H7 (cell line): ENCODE results near the gene HNRNPLL. TPM values are rescaled to one million over a fixed set of nuclear protein-coding genes. Genes with fewer than 3 reads are reported as not detected.
"Not testable (repeated sequence)": the region's sequence is repeated elsewhere in the genome, so short reads cannot be mapped to it uniquely, and the experiment has no call there.

Experiments
- DNase-seq: peaks from one replicate; pipeline ENCODE4 v3.0.0; 2012
- H3K27me3 ChIP-seq: 2 replicates; pipeline ENCODE4 v1.6.0; 2011; ENCODE audit warnings: mild to moderate bottlenecking, low read length; ENCODE audit not compliant: control insufficient read depth, insufficient read depth
- H3K36me3 ChIP-seq: replicated peaks from 2 replicates; pipeline ENCODE4 v1.5.1; 2011; ENCODE audit warnings: low read length; ENCODE audit not compliant: control insufficient read depth, insufficient read depth
- H3K4me3 ChIP-seq: 2 replicates; pipeline ENCODE4 v1.5.1; 2011; ENCODE audit warnings: low read depth, mild to moderate bottlenecking, control low read depth, low read length, moderate library complexity; ENCODE audit not compliant: insufficient read depth
- total RNA-seq: library from RNA; depleted of rRNA; stranded (reverse); fragments of >200 nt; shearing (Covaris generic); gene quantifications from 2 replicates; pipeline ENCODE4 v1.2.3, GENCODE V29; 2014

HNRNPLL gene
- total RNA-seq, 1 experiment from 2014 or later: 72.1 TPM

DNA sequence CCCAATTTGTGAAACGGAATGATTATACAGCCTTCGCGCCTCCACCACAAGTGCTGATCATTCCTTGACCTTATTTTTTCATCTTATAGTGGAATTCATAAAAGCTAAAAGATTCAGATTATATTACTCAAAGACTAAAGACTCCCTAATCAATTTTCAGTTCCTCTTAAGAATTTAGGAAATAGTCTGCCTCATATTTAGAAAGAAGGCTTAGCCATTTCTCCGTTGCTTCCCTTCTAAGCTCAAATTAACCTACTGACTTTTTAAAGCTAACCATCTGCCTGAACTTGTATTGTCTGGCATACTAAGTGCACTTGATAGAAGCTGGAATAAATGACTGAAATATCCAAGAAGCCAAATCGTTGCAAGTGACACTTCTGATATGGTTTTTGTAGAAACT is 44.7 kb downstream of the HNRNPLL start:
- Histone ChIP-seq H3K4me3 (no peak overlapping the region), H3K36me3 (peaks cover 3% of the 10 kb centered on the region; the same call in 1 of the 2 replicates), H3K27me3 (no peaks in the 10 kb centered on the region)
- no peak for DNase-seq

DNA sequence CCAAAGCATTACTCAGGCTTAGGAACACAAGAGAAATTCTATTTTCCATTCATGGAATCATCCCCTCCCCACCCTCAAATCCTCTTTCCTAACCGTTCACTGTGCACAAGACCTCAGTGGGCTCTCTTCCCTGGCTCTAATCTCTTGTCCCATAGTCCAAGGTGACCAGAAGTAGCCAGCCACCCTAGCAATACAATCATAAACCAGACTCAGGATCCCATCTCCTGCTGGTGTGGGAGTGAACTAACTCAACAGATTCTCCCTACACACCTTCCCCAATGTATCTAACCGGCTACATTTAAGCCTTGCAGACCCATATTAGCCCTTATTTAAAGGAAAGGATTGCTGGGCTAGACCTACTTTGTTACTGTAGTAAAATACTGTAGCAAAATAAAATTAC is 45.5 kb downstream of the HNRNPLL start:
- Histone ChIP-seq H3K36me3 (peaks cover 3% of the 10 kb centered on the region; the same call in 1 of the 2 replicates), H3K4me3 (no peak overlapping the region), H3K27me3 (no peaks in the 10 kb centered on the region)
- no peak for DNase-seq

DNA sequence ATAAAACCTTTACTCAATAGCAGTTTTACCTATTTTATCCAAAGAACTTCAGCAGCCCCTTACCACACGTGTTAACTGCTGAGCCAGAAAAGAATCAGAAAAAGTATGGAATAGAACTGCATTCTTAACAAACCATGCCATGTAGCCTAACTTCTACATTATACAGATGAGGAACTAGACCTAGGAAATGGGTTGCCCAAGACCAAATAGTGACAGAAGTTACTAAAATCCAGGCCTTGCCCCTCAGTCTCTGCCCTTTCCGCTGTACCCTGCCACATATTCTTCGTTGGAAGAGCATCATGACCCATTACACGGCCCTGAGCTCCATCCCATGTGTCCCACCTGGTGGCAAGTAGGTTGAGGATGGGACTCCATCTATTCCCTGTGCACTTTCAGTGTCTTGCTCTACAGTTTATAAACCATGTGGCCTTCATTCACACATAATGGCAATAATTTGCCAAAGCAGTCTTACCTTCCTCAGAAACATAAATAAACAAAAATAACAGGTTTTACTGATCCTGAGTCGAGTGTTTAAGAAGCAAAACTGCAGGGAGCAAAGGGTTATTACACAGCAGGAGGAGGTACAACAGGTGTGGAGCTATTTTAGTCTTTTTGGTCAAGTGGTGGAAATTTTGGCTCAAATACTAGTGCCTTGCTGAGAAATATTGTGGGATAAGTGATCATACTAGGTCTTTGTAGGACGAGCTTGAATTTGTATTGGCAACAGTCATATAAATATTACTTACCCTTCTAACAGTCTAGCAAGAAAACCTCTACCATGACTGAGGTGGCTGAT is 46.5 kb downstream of the HNRNPLL start:
- no peaks in the 10 kb centered on the region for H3K27me3 ChIP-seq
- no peak for DNase-seq
- peaks cover 2% of the 10 kb centered on the region for H3K36me3 ChIP-seq

DNA sequence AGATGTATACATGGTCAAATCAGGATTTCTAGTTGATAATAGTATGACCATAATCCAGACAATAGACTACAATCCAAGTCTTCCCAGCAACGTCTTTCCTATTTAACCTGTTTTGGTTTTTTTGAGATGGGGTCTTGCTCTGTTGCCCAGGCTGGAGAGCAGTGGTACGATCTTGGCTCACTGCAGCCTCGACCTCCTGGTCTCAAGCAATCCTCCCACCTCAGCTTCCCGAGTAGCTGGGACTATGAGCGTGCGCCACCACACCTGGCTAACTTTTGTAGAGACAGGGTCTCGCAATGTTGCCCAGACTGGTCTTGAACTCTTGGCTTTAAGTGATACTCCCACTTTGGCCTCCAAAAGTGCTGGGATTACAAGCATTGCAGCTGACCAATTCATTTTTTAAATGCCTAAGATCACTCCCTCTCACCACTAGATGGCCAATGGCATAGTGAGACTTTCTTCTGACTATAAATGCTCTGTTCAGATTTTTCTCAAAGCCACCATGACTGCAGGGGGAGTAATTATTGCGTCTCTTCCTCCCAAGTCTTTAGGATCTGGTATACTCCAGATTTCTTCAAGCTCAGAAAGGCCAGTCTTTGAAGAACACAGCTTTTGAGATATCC is 47.6 kb downstream of the HNRNPLL start:
- no peak for DNase-seq
- peaks cover 1% of the 10 kb centered on the region for H3K36me3 ChIP-seq
- no peak overlapping the region for H3K4me3 ChIP-seq
- H3K27me3 ChIP-seq: no peaks in the 10 kb centered on the region

More for the DNA sequence above, 46.5 kb downstream of the HNRNPLL start:
- H3K4me3 ChIP-seq: no peak overlapping the region

DNA sequence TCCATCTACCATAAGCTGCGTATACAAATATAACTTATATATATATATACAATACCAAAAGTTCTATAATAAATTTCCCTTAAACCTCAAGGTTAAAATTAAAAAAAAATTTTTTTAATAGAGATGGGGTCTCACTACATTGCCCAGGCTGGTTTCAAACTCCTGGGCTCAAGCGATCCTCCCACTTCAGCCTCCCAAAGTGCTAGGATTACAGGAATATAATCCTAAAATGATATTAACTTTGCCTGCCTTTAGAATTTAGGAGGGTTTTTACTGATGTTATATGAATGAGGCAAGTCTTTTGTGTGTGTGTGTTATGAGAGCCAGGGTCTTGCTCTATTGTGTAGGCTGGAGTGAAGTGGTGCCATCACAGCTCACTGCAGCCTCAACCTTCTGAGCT is 49.2 kb downstream of the HNRNPLL start:
- H3K4me3 ChIP-seq: no peak overlapping the region
- H3K36me3 ChIP-seq: no peaks in the 10 kb centered on the region; the same call in 1 of the 2 replicates
- H3K27me3 ChIP-seq: no peaks in the 10 kb centered on the region
- DNase-seq: no peak

DNA sequence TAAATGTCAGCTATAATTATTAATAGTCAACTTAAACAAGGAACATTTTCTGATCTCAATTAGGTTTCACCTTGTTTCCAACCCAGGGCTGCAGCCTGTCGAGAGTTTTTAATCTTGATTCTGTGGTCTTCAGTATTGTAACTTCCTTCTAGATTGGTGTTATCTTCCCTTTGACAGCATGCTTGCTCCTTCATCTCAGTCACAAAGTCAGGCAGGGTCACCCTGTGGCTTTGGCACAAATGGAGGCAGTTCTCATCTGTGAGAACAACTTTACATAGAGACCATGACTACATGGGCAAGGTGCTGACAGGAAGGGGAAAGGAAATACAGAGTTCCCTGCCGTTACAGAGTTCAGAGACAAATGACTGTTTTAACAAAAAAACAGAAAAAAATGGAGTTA is 50.5 kb downstream of the HNRNPLL start:
- Histone ChIP-seq H3K27me3 (no peaks in the 10 kb centered on the region), H3K4me3 (no peak overlapping the region), H3K36me3 (no peaks in the 10 kb centered on the region; the same call in 1 of the 2 replicates)
- DNase-seq: no peak

DNA sequence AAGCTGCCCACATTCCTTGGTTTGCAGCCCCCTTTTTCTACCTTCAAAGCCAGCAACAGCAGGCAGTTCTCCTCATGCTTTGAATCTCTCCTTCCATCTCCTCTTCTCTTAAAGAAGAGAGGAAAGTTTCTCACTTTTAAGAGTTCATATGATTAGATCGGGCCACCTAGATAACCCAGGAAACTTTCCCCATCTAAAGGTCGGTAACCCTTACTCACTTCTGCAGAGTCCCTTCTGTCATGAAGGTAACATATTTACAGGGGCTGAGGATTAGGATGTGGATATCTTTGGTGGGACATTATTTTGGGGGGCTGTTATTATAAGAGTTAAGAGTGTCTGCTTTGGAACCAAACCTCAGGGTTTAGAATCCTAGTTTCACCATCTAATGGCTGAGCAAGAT is 51.0 kb downstream of the HNRNPLL start:
- Histone ChIP-seq H3K27me3 (no peaks in the 10 kb centered on the region), H3K4me3 (no peak overlapping the region), H3K36me3 (no peaks in the 10 kb centered on the region; the same call in 1 of the 2 replicates)
- no peak for DNase-seq

DNA sequence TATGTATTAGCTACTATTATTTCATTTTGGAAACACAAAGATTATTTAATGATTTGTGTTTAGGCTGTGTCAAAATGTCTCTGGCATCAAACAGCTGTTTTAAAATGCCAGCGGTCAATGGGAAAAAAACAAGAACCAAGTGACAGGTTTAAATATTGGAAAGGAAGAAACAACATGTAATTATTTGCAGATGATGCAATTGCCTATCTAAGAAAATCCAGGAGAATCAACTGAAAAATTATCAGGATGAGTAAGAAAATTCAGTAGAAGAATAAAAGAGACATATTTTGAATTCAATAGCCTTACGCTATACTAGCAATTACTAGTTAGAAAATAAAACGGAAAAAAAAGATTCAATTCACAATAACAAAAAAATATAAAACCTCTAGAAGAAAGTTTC is 51.6 kb downstream of the HNRNPLL start:
- H3K36me3 ChIP-seq: no peaks in the 10 kb centered on the region; the same call in 1 of the 2 replicates
- H3K27me3 ChIP-seq: no peaks in the 10 kb centered on the region
- no peak for DNase-seq
- H3K4me3 ChIP-seq: no peak overlapping the region

DNA sequence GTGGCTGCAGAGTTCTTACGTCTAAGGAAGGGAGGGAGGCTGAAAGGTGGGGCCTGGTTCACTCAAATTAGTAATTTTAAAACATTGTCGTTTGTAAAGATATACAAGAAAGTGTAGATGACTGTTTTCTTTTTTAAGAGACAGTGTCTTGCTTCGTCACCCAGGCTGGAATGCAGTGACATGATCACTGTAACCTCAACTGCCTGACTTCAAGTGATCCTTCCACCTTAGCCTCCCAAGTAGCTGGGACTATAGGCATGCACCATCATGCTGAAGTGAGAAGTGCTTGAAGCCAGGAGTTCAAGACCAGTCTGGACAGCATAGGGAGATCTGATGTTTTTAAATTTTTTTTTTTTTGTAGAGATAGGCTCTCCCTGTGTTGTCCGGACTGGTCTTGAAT is 52.9 kb downstream of the HNRNPLL start:
- no peaks in the 10 kb centered on the region for H3K27me3 ChIP-seq
- no peak for DNase-seq
- H3K36me3 ChIP-seq: no peaks in the 10 kb centered on the region; the same call in 1 of the 2 replicates
- H3K4me3 ChIP-seq: no peak overlapping the region

DNA sequence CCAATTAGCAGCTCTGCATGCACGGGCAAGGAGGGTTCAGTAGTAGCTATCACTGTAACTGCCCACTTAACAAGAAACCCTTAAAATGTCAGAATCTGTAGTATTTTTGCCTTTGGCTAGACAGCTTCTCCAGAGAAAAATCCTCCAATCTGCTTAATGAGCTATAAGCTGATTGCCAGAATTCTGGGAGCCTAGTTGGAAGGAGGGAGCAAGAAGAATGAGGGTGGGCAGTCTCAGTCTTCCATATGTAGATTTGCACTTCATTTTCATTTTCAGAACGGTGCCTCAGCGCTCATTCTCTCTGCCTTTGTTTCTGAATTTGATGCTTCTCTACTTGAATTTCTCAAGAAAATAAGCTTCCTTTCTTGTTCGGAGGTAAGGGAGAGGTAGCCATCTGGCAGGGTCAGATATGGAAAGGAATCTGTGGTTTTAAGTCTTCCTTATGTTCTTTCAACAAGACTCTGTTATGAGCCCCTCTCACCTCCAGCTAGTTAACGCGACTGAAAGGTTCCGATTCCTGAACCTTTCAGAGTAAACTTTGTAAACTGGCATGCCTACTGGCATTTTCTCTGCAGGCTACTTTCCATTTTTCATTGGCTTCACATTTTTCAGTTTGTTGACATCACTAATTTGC is 53.5 kb downstream of the HNRNPLL start:
- Histone ChIP-seq H3K4me3 (no peak overlapping the region), H3K36me3 (no peaks in the 10 kb centered on the region; the same call in 1 of the 2 replicates), H3K27me3 (no peaks in the 10 kb centered on the region)
- DNase-seq: no peak

DNA sequence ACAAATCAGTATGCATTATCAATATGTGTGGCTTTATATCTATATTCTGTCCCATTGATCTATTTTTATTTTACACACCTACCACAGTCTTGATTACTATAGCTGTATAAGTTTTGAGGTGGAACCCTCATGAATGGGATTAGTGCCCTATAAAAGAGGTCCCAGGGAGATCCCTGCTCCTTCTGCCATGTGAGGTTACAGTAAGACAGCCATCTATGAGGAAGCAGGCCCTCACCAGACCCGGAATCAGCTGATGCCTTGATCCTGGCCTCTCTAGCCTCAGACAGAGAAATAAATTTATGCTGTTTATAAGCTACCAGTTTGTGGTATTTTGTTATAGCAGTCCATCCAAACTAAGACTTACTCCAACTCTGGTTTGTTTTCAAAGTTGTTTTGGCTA is 54.9 kb downstream of the HNRNPLL start:
- Histone ChIP-seq H3K36me3 (no peaks in the 10 kb centered on the region; the same call in 1 of the 2 replicates), H3K27me3 (no peaks in the 10 kb centered on the region), H3K4me3 (no peak overlapping the region)
- no peak for DNase-seq

DNA sequence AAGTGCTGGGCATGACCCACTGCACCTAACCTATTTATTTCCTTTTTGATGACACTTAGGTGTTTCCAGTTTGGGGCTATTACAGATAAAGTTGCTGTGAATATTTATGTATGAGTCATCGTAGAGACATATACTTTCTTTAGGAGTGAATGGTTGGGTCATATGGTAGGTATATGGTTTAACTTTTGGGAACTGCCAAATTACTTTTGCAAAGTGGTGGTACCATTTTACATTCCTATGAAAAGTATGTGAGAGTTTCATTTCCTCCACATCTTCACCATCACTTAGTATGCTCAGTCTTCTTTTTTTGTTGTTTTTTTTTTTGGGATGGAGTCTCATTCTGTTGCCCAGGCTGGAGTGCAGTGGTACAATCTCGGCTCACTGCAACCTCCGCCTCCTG is 56.1 kb downstream of the HNRNPLL start:
- Histone ChIP-seq H3K27me3 (no peaks in the 10 kb centered on the region), H3K4me3 (no peak overlapping the region), H3K36me3 (no peaks in the 10 kb centered on the region; the same call in 1 of the 2 replicates)
- no peak for DNase-seq

DNA sequence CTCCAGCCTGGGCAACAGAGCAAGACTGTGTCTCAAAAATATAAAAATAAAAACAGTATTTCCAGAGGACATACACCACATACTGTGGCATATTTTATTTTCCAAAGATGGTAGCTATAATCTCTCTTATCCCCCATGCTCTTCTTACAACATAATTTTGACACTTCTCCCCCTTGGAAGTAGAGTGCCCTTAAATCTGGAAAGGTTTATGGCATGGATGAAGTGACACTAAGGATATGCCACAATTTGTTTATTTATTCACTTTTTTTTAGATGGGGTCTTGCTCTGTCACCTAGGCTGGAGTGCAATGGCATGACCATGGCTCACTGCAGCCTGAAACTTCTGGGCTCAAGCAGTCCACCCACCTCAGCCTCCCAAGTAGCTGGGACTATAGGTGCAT is 56.7 kb downstream of the HNRNPLL start:
- no peak overlapping the region for H3K4me3 ChIP-seq
- no peaks in the 10 kb centered on the region for H3K36me3 ChIP-seq
- H3K27me3 ChIP-seq: no peaks in the 10 kb centered on the region
- no peak for DNase-seq

DNA sequence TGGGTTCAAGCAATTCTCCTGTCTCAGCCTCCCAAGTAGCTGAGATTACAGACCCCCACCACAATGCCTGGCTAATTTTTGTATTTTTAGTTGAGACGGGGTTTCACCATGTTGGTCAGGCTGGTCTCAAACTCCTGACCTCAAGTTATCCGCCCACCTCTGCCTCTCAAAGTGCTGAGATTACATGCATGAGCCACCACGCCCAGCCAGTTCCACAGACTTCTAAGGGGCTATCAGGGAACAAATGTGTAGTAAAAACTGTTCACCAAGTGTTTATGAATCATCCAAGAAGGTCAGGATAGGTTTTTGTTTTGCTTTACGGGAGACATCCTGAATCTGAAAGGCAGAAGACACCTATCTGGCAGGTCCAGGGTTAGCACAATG is 60.5 kb downstream of the HNRNPLL start:
- H3K36me3 ChIP-seq, H3K4me3 ChIP-seq, DNase-seq, H3K27me3 ChIP-seq: not testable (repeated sequence)
